ENCODE results near the gene CLCN5.

- TF ChIP-seq CTCF (IDR thresholded peaks at IDR 0.05; ENCODE audit: borderline replicate concordance, extremely low read depth, low read length, poor library complexity, severe bottlenecking) (no peak), EZH2 (IDR thresholded peaks at IDR 0.05; ENCODE audit: borderline replicate concordance, low read depth, low read length, severe bottlenecking) (no peak)
Measured at GRCh38 chrX:50117476-50117875, 195.1 kb downstream of the CLCN5 start.

Data from DND-41 (cell line).